Ovary (tissue), 3 donors: ENCODE data around the gene PLET1.

Source experiments
- CTCF ChIP-seq, 3 donors: fragments of 450-650 bp in 2 of 3; fragments of 200-600 bp in 1 of 3; IDR thresholded peaks; one replicate each; pipeline versions ENCODE4 v1.5.1 to v1.8.0; 2016 to 2022; ENCODE audit warnings: antibody characterized with exemption in 3 of 3, mild to moderate bottlenecking in 1 of 3
- EP300 ChIP-seq: sonication (generic); formaldehyde crosslinking; IDR thresholded peaks from one replicate; pipeline ENCODE4 v1.6.1; 2017; ENCODE audit warnings: antibody characterized with exemption
- donor health status: DM: no; HTN: no; CAD: no.

- TF ChIP-seq CTCF (IDR thresholded peaks at IDR 0.05) (no peak), EP300 (no peak)
Observed at GRCh38 chr11:112278803-112279202, 18.1 kb upstream of the PLET1 start.
